GM10248 (cell line): ENCODE measurements around the gene LRRC8D.

Experiments used
- CTCF ChIA-PET: fragments of 300-600 bp; sonication (Branson Sonifier 250); formaldehyde crosslinking; extraction: SDS; loops from one replicate; lab custom pipeline; 2021; ENCODE audit warnings: antibody characterized with exemption; lab: Yijun Ruan, JAX
- POLR2A ChIA-PET: fragments of 350-650 bp; sonication (Branson Sonifier 250); formaldehyde crosslinking; extraction: SDS; loops from one replicate; lab custom pipeline; 2020; ENCODE audit warnings: antibody characterized with exemption; lab: Yijun Ruan, JAX
- DNase-seq: peaks from one replicate; pipeline ENCODE4 v3.0.0; 2012; ENCODE audit errors: extremely low spot score
- TF ChIP-seq, protein P1 (sequence below): IDR thresholded peaks from 2 replicates; pipeline ENCODE4 v1.5.1; 2012; ENCODE audit warnings: mild to moderate bottlenecking, low read depth; ENCODE audit errors: extremely low read depth, missing control alignments, control extremely low read depth

The LRRC8D gene

DNA sequence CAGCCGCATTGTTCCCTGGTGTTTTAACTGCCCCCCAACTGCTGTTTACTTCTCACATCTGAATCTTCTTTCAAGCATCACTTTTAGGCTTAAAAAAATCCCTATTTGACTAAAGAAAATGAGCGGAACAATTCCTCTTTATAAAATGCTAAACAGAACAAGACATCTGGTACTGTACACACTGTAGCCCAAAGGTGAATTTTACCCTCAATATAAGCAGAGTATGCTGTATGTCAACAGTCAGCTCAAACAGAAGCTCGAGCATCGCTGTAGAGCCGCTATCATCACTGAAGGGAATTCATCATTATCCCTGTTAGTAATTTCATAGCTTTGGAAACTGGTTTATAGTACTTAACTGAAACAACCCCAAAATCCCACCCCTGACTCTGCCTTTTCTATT lies 85.3 kb downstream of the LRRC8D start:
- CTCF ChIA-PET: interaction anchor here (0.6 to 1.7 kb wide), 5 partner anchors 11 to 63 kb away, joined by 3 to 6 read pairs (median 5); no protein-coding TSS in a partner anchor
- no peak for DNase-seq
- POLR2A ChIA-PET: interaction anchor here (0.6 kb wide), 1 partner anchor 125 kb away, joined by 3 read pairs; no protein-coding TSS in a partner anchor
- TF ChIP-seq, protein P1, sequence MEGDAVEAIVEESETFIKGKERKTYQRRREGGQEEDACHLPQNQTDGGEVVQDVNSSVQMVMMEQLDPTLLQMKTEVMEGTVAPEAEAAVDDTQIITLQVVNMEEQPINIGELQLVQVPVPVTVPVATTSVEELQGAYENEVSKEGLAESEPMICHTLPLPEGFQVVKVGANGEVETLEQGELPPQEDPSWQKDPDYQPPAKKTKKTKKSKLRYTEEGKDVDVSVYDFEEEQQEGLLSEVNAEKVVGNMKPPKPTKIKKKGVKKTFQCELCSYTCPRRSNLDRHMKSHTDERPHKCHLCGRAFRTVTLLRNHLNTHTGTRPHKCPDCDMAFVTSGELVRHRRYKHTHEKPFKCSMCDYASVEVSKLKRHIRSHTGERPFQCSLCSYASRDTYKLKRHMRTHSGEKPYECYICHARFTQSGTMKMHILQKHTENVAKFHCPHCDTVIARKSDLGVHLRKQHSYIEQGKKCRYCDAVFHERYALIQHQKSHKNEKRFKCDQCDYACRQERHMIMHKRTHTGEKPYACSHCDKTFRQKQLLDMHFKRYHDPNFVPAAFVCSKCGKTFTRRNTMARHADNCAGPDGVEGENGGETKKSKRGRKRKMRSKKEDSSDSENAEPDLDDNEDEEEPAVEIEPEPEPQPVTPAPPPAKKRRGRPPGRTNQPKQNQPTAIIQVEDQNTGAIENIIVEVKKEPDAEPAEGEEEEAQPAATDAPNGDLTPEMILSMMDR: no peak

DNA sequence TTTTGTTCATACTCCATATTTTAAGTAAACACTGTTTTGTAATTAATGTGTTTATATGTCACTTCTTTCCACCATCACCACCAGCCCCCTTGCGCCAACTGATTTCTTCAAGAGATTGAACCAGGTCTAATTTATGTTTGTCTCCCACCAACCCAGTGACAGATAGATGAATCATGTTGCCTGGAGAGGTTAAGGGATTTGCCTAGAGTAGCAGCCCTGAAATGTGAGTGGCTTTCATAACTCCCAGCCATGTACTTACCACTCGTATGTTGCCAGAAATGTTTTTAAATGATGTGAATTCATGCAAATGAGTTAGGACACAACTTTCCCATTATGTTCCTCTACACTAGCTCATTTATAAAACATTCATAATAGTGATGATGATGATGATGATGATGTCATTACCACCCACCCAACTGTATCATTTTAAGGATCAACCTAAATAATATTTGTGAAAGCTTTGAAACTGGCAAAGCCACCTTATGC lies 86.9 kb downstream of the LRRC8D start:
- TF ChIP-seq, protein P1: no peak
- CTCF ChIA-PET: interaction anchor here (1.2 kb wide), 1 partner anchor 35 kb away, joined by 3 read pairs; no protein-coding TSS in a partner anchor
- POLR2A ChIA-PET: no interaction called here
- DNase-seq: no peak

GRCh38 chr1:89908273-89908671 lies 87.4 kb downstream of the LRRC8D start:
- CTCF ChIA-PET: interaction anchor here (1.2 to 2.0 kb wide), 3 partner anchors 9 to 35 kb away, joined by 3 to 6 read pairs (median 4); no protein-coding TSS in a partner anchor
- POLR2A ChIA-PET: no interaction called here
- no peak for DNase-seq
- TF ChIP-seq, protein P1: no peak

- no peak for DNase-seq
- ChIA-PET CTCF (interaction anchor here (1.2 to 2.0 kb wide), 3 partner anchors 9 to 36 kb away, joined by 3 to 6 read pairs (median 4); no protein-coding TSS in a partner anchor), POLR2A (no interaction called here)
- TF ChIP-seq, protein P1: no peak
These were observed 88.0 kb downstream of the LRRC8D start for GRCh38 chr1:89908672-89909436.

GRCh38 chr1:89910268-89910667 lies 89.4 kb downstream of the LRRC8D start:
- POLR2A ChIA-PET: no interaction called here
- CTCF ChIA-PET: interaction anchor here (2.0 to 2.9 kb wide), 3 partner anchors 8 to 10 kb away, joined by 6 to 9 read pairs (median 7); no protein-coding TSS in a partner anchor
- TF ChIP-seq, protein P1: no peak
- DNase-seq: no peak

- POLR2A ChIA-PET: no interaction called here
- CTCF ChIA-PET: interaction anchor here (2.4 to 2.9 kb wide), 2 partner anchors 9 to 10 kb away, joined by 7 to 9 read pairs; no protein-coding TSS in a partner anchor
- DNase-seq: no peak
- TF ChIP-seq, protein P1: no peak
These were observed 89.9 kb downstream of the LRRC8D start for GRCh38 chr1:89910780-89911179.
